HEK293 (cell line): ENCODE results near the gene HDAC10.

Source experiments
- BCL11A ChIP-seq: fragments of 450-650 bp; formaldehyde crosslinking; IDR thresholded peaks from 2 replicates; pipeline ENCODE4 v1.5.1; 2016; ENCODE audit warnings: low read depth, missing biosample characterization, missing genetic modification characterization
- GLIS2 ChIP-seq: fragments of 450-650 bp; formaldehyde crosslinking; IDR thresholded peaks from 2 replicates; pipeline ENCODE4 v1.5.1; 2016; ENCODE audit warnings: missing biosample characterization, missing genetic modification characterization
- ZFP69B ChIP-seq: fragments of 450-650 bp; formaldehyde crosslinking; IDR thresholded peaks from 2 replicates; pipeline ENCODE4 v1.5.1; 2016; ENCODE audit warnings: missing biosample characterization, missing genetic modification characterization
- ZNF112 ChIP-seq: fragments of 450-650 bp; formaldehyde crosslinking; IDR thresholded peaks from 2 replicates; pipeline ENCODE4 v1.5.0; 2017; ENCODE audit warnings: missing biosample characterization, missing genetic modification characterization
- ZNF114 ChIP-seq: fragments of 450-650 bp; formaldehyde crosslinking; IDR thresholded peaks from 2 replicates; pipeline ENCODE4 v1.5.0; 2017; ENCODE audit warnings: missing biosample characterization, missing genetic modification characterization
- ZNF121 ChIP-seq: fragments of 450-650 bp; formaldehyde crosslinking; IDR thresholded peaks from 2 replicates; pipeline ENCODE4 v1.5.1; 2016; ENCODE audit warnings: missing biosample characterization, missing genetic modification characterization
- ZNF155 ChIP-seq: fragments of 450-650 bp; formaldehyde crosslinking; IDR thresholded peaks from 2 replicates; pipeline ENCODE4 v1.5.1; 2016; ENCODE audit warnings: missing biosample characterization, missing genetic modification characterization
- ZNF184 ChIP-seq: fragments of 450-650 bp; IDR thresholded peaks from 2 replicates; pipeline ENCODE4 v1.5.1; 2018; ENCODE audit warnings: missing biosample characterization, mild to moderate bottlenecking, missing genetic modification characterization
- ZNF266 ChIP-seq: fragments of 450-650 bp; formaldehyde crosslinking; IDR thresholded peaks from 2 replicates; pipeline ENCODE4 v1.5.1; 2016; ENCODE audit warnings: missing biosample characterization, missing genetic modification characterization, low read depth
- ZNF341 ChIP-seq: fragments of 450-650 bp; formaldehyde crosslinking; IDR thresholded peaks from 2 replicates; pipeline ENCODE4; 2016; ENCODE audit warnings: low read depth, missing biosample characterization, missing genetic modification characterization
- ZNF510 ChIP-seq: fragments of 450-650 bp; formaldehyde crosslinking; IDR thresholded peaks from 2 replicates; pipeline ENCODE4 v1.5.1; 2018; ENCODE audit warnings: mild to moderate bottlenecking, missing genetic modification characterization, missing biosample characterization; ENCODE audit not compliant: insufficient replicate concordance
- ZNF514 ChIP-seq: fragments of 450-650 bp; formaldehyde crosslinking; IDR thresholded peaks from 2 replicates; pipeline ENCODE4 v1.5.1; 2016; ENCODE audit warnings: missing biosample characterization, missing genetic modification characterization
- ZNF596 ChIP-seq: fragments of 450-650 bp; IDR thresholded peaks from 2 replicates; pipeline ENCODE4 v1.5.0; 2018; ENCODE audit warnings: missing biosample characterization, mild to moderate bottlenecking, missing genetic modification characterization, moderate library complexity
- ZNF707 ChIP-seq: fragments of 450-650 bp; formaldehyde crosslinking; IDR thresholded peaks from 2 replicates; pipeline ENCODE4 v1.5.1; 2016; ENCODE audit warnings: missing biosample characterization, missing genetic modification characterization
- TF ChIP-seq, protein P1 (sequence below): fragments of 450-650 bp; formaldehyde crosslinking; IDR thresholded peaks from 2 replicates; pipeline ENCODE4 v1.5.1; 2016; ENCODE audit warnings: missing biosample characterization, missing genetic modification characterization
- TF ChIP-seq, protein P2 (sequence below): fragments of 450-650 bp; IDR thresholded peaks from 2 replicates; pipeline ENCODE4 v1.5.1; 2018; ENCODE audit warnings: missing biosample characterization, missing genetic modification characterization
- TF ChIP-seq, protein P3 (sequence below): IDR thresholded peaks from 2 replicates; pipeline ENCODE4 v1.6.1; 2011; ENCODE audit warnings: mild to moderate bottlenecking, low read depth, low read length, borderline replicate concordance
- TF ChIP-seq, protein P4 (sequence below): fragments of 450-650 bp; formaldehyde crosslinking; IDR thresholded peaks from 2 replicates; pipeline ENCODE4 v1.5.1; 2017; ENCODE audit warnings: missing biosample characterization, missing genetic modification characterization
- TF ChIP-seq, protein P5 (sequence below): fragments of 450-650 bp; formaldehyde crosslinking; IDR thresholded peaks from 2 replicates; pipeline ENCODE4 v1.5.1; 2016; ENCODE audit warnings: missing biosample characterization, missing genetic modification characterization
- TF ChIP-seq, protein P6 (sequence below): fragments of 450-650 bp; formaldehyde crosslinking; IDR thresholded peaks from 2 replicates; pipeline ENCODE4 v1.5.1; 2016; ENCODE audit warnings: missing biosample characterization, missing genetic modification characterization
- TF ChIP-seq, protein P7 (sequence below): fragments of 450-650 bp; formaldehyde crosslinking; IDR thresholded peaks from 2 replicates; pipeline ENCODE4 v1.5.1; 2016; ENCODE audit warnings: missing biosample characterization, missing genetic modification characterization

HDAC10 gene

DNA sequence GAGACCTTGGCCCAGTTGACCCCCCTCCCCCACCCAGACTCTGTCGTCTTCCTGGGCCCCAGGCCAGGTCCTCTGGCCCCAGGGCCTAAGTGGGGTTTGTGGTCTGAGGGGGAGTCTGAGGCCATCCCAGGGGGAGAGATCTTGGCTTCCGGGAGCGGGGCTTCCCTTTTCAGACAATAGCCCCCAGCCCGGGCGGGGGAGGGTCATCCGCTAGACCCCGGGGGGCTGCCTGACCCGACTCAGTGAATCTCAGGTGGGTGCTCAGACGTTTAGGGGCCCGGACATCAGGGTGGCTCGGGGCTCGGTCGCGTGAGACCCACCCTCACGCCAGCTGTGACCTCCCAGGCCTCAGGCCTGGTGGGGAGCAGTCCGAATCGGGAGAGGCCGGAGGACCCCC, 18.5 kb upstream of the HDAC10 start (continued):
- TF ChIP-seq, protein P1, sequence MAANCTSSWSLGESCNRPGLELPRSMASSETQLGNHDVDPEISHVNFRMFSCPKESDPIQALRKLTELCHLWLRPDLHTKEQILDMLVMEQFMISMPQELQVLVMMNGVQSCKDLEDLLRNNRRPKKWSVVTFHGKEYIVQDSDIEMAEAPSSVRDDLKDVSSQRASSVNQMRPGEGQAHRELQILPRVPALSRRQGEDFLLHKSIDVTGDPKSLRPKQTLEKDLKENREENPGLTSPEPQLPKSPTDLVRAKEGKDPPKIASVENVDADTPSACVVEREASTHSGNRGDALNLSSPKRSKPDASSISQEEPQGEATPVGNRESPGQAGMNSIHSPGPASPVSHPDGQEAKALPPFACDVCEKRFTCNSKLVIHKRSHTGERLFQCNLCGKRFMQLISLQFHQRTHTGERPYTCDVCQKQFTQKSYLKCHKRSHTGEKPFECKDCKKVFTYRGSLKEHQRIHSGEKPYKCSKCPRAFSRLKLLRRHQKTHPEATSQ (tag by site-specific recombination), result no peak
- TF ChIP-seq, protein P2, sequence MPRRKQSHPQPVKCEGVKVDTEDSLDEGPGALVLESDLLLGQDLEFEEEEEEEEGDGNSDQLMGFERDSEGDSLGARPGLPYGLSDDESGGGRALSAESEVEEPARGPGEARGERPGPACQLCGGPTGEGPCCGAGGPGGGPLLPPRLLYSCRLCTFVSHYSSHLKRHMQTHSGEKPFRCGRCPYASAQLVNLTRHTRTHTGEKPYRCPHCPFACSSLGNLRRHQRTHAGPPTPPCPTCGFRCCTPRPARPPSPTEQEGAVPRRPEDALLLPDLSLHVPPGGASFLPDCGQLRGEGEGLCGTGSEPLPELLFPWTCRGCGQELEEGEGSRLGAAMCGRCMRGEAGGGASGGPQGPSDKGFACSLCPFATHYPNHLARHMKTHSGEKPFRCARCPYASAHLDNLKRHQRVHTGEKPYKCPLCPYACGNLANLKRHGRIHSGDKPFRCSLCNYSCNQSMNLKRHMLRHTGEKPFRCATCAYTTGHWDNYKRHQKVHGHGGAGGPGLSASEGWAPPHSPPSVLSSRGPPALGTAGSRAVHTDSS (tag by site-specific recombination), result no peak
- TF ChIP-seq BCL11A (peak; percentile 82), ZNF510 (no peak), ZNF266 (tag by site-specific recombination) (no peak), ZNF114 (tag by site-specific recombination) (no peak), ZNF155 (tag by site-specific recombination) (no peak), ZNF341 (tag by site-specific recombination) (peak; percentile 54; the same call in 1 of the 2 replicates), ZNF596 (no peak), ZNF121 (tag by site-specific recombination) (no peak), ZFP69B (tag by site-specific recombination) (no peak), GLIS2 (tag by site-specific recombination) (peak; percentile 60), ZNF112 (tag by site-specific recombination) (no peak), ZNF707 (tag by site-specific recombination) (no peak), ZNF514 (no peak), ZNF184 (tag by site-specific recombination) (no peak)
- TF ChIP-seq, protein P3, sequence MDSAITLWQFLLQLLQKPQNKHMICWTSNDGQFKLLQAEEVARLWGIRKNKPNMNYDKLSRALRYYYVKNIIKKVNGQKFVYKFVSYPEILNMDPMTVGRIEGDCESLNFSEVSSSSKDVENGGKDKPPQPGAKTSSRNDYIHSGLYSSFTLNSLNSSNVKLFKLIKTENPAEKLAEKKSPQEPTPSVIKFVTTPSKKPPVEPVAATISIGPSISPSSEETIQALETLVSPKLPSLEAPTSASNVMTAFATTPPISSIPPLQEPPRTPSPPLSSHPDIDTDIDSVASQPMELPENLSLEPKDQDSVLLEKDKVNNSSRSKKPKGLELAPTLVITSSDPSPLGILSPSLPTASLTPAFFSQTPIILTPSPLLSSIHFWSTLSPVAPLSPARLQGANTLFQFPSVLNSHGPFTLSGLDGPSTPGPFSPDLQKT, result no peak
- TF ChIP-seq, protein P4, sequence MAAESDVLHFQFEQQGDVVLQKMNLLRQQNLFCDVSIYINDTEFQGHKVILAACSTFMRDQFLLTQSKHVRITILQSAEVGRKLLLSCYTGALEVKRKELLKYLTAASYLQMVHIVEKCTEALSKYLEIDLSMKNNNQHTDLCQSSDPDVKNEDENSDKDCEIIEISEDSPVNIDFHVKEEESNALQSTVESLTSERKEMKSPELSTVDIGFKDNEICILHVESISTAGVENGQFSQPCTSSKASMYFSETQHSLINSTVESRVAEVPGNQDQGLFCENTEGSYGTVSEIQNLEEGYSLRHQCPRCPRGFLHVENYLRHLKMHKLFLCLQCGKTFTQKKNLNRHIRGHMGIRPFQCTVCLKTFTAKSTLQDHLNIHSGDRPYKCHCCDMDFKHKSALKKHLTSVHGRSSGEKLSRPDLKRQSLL (tag by site-specific recombination), result no peak
- TF ChIP-seq, protein P5, sequence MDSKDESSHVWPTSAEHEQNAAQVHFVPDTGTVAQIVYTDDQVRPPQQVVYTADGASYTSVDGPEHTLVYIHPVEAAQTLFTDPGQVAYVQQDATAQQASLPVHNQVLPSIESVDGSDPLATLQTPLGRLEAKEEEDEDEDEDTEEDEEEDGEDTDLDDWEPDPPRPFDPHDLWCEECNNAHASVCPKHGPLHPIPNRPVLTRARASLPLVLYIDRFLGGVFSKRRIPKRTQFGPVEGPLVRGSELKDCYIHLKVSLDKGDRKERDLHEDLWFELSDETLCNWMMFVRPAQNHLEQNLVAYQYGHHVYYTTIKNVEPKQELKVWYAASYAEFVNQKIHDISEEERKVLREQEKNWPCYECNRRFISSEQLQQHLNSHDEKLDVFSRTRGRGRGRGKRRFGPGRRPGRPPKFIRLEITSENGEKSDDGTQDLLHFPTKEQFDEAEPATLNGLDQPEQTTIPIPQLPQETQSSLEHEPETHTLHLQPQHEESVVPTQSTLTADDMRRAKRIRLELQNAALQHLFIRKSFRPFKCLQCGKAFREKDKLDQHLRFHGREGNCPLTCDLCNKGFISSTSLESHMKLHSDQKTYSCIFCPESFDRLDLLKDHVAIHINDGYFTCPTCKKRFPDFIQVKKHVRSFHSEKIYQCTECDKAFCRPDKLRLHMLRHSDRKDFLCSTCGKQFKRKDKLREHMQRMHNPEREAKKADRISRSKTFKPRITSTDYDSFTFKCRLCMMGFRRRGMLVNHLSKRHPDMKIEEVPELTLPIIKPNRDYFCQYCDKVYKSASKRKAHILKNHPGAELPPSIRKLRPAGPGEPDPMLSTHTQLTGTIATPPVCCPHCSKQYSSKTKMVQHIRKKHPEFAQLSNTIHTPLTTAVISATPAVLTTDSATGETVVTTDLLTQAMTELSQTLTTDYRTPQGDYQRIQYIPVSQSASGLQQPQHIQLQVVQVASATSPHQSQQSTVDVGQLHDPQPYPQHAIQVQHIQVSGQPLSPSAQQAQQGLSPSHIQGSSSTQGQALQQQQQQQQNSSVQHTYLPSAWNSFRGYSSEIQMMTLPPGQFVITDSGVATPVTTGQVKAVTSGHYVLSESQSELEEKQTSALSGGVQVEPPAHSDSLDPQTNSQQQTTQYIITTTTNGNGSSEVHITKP (tag by site-specific recombination), result peak; percentile 47
- TF ChIP-seq, protein P6, sequence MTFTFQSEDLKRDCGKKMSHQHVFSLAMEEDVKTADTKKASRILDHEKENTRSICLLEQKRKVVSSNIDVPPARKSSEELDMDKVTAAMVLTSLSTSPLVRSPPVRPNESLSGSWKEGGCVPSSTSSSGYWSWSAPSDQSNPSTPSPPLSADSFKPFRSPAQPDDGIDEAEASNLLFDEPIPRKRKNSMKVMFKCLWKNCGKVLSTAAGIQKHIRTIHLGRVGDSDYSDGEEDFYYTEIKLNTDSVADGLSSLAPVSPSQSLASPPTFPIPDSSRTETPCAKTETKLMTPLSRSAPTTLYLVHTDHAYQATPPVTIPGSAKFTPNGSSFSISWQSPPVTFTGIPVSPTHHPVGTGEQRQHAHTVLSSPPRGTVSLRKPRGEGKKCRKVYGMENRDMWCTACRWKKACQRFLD, result no peak
- TF ChIP-seq, protein P7, sequence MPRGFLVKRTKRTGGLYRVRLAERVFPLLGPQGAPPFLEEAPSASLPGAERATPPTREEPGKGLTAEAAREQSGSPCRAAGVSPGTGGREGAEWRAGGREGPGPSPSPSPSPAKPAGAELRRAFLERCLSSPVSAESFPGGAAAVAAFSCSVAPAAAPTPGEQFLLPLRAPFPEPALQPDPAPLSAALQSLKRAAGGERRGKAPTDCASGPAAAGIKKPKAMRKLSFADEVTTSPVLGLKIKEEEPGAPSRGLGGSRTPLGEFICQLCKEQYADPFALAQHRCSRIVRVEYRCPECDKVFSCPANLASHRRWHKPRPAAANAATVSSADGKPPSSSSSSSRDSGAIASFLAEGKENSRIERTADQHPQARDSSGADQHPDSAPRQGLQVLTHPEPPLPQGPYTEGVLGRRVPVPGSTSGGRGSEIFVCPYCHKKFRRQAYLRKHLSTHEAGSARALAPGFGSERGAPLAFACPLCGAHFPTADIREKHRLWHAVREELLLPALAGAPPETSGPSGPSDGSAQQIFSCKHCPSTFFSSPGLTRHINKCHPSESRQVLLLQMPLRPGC (tag by site-specific recombination), result no peak
